ENCODE results near the gene OSBPL9.
"Not testable (repeated sequence)": the region's sequence is repeated elsewhere in the genome, so short reads cannot be mapped to it uniquely, and the experiment has no call there.

OSBPL9 gene

GRCh38 chr1:51636764-51637522 lies 20.1 kb downstream of the OSBPL9 start:
- DNase-seq: no peak

GRCh38 chr1:51638350-51638749 lies 21.5 kb downstream of the OSBPL9 start:
- DNase-seq: no peak

GRCh38 chr1:51639694-51640093 lies 22.8 kb downstream of the OSBPL9 start:
- DNase-seq: no peak

GRCh38 chr1:51641096-51641495 lies 24.2 kb downstream of the OSBPL9 start:
- no peak for DNase-seq

- no peak for DNase-seq
These were observed 25.8 kb downstream of the OSBPL9 start for GRCh38 chr1:51642739-51643142.

- no peak for DNase-seq
These were observed 26.5 kb downstream of the OSBPL9 start for GRCh38 chr1:51643362-51643761.

- no peak for DNase-seq
These were observed 27.1 kb downstream of the OSBPL9 start for GRCh38 chr1:51644020-51644419.

GRCh38 chr1:51644533-51645197 lies 27.8 kb downstream of the OSBPL9 start:
- DNase-seq: no peak

- not testable (repeated sequence) for DNase-seq
These were observed 29.7 kb downstream of the OSBPL9 start for GRCh38 chr1:51646592-51646991.

- DNase-seq: peak in 1 of 2 experiments; percentile 25
These were observed 31.6 kb downstream of the OSBPL9 start for GRCh38 chr1:51648180-51649109.

- DNase-seq: no peak
These were observed 32.8 kb downstream of the OSBPL9 start for GRCh38 chr1:51649593-51650091.

GRCh38 chr1:51650198-51650597 lies 33.3 kb downstream of the OSBPL9 start:
- no peak for DNase-seq

- DNase-seq: no peak
These were observed 34.7 kb downstream of the OSBPL9 start for GRCh38 chr1:51651552-51651942.

- DNase-seq: no peak
These were observed 35.7 kb downstream of the OSBPL9 start for GRCh38 chr1:51652599-51652998.

- no peak for DNase-seq
These were observed 36.2 kb downstream of the OSBPL9 start for GRCh38 chr1:51653127-51653526.

GRCh38 chr1:51654000-51654399 lies 37.1 kb downstream of the OSBPL9 start:
- no peak for DNase-seq

- DNase-seq: no peak
These were observed 39.5 kb downstream of the OSBPL9 start for GRCh38 chr1:51656374-51656773.

- DNase-seq: no peak
These were observed 43.7 kb downstream of the OSBPL9 start for GRCh38 chr1:51660580-51660979.

- DNase-seq: no peak
These were observed 44.2 kb downstream of the OSBPL9 start for GRCh38 chr1:51661081-51661518.

- no peak for DNase-seq
These were observed 46.2 kb downstream of the OSBPL9 start for GRCh38 chr1:51663105-51663504.

GRCh38 chr1:51663721-51664120 lies 46.8 kb downstream of the OSBPL9 start:
- no peak for DNase-seq

GRCh38 chr1:51664421-51665240 lies 47.7 kb downstream of the OSBPL9 start:
- no peak for DNase-seq
